Activated gamma-delta T cell treated with anti-CD3 and anti-CD28 coated beads, Interleukin-2, amount 50 U/mL, for 16 hours (primary cell): ENCODE measurements around the gene ORAI3.
A peak's percentile ranks its signal among the peaks of the same experiment; 100 is the strongest.

Experiments
- DNase-seq: peaks from one replicate; pipeline ENCODE4 v3.0.0-alpha.2; 2020; ENCODE audit warnings: low read depth

Gene ORAI3

DNA sequence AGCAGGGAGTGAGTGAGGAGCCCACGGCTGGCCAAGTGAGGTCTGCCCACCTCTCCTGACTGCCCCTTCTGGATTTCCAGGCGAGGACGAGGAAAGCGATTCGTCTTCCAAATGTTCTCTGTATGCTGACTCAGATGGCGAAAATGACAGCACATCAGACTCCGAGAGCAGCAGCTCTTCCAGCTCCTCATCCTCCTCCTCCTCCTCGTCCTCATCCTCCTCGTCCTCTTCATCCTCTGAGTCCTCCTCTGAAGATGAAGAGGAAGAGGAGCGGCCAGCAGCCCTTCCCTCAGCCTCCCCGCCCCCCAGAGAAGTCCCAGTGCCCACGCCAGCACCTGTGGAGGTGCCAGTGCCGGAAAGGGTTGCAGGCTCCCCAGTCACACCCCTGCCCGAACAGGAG lies 22.4 kb downstream of the ORAI3 start:
- no peak for DNase-seq

GRCh38 chr16:30972872-30973271 lies 24.0 kb downstream of the ORAI3 start:
- no peak for DNase-seq

GRCh38 chr16:30974348-30974747 lies 25.5 kb downstream of the ORAI3 start:
- no peak for DNase-seq

GRCh38 chr16:30976486-30976885 lies 27.6 kb downstream of the ORAI3 start:
- DNase-seq, result no peak

DNA sequence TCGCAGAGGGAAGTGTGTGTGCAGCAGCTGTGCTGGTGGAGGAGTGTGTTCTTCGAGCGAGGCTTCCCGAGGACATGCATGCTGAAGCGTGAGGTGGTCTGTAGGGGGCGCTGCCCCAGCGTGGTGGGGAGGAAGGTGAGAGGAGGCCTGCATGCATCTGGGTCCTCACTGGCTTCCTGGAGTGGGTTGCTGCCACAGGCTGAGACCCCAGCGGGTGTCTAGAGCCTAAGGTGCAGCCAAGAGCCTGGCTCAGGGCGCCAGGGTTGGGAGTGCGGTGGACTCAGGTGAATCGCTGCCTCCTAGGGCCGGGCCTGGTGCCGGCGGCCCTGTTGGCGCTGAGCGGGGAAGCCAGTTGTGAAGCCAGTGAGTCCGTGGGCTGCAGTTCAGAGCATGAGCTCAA lies 28.6 kb downstream of the ORAI3 start:
- no peak for DNase-seq

DNA sequence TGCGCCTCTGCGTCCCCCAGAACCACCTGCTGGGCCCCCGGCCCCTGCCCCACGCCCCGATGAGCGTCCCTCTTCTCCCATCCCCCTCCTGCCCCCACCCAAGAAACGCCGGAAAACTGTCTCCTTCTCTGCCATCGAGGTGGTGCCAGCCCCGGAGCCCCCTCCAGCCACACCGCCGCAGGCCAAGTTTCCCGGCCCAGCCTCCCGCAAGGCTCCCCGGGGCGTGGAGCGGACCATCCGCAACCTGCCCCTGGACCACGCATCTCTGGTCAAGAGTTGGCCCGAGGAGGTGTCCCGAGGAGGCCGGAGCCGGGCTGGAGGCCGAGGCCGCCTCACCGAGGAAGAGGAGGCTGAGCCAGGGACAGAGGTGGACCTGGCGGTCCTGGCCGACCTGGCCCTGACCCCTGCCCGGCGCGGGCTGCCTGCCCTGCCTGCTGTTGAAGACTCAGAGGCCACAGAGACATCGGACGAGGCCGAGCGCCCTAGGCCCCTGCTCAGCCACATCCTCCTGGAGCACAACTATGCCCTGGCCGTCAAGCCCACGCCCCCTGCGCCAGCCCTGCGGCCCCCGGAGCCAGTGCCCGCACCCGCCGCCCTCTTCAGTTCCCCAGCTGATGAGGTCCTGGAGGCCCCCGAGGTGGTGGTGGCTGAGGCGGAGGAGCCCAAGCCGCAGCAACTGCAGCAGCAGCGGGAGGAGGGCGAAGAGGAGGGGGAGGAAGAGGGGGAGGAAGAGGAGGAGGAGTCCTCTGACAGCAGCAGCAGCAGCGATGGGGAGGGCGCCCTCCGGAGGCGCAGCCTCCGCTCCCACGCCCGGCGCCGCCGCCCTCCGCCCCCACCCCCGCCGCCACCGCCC lies 30.5 kb downstream of the ORAI3 start:
- DNase-seq, result no peak

DNA sequence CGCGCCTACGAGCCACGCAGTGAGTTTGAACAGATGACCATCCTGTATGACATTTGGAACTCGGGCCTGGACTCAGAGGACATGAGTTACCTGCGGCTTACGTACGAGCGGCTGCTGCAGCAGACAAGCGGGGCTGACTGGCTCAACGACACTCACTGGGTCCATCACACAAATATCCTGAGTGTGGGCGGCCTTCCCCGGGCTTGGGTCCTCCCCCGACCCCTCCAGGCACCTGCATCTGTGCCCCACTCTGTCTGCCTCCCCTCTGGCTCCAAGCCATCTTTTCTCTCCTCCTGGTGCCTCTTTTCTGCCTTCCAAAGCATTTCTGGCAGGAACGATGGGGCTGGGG lies 31.1 kb downstream of the ORAI3 start:
- no peak for DNase-seq

DNA sequence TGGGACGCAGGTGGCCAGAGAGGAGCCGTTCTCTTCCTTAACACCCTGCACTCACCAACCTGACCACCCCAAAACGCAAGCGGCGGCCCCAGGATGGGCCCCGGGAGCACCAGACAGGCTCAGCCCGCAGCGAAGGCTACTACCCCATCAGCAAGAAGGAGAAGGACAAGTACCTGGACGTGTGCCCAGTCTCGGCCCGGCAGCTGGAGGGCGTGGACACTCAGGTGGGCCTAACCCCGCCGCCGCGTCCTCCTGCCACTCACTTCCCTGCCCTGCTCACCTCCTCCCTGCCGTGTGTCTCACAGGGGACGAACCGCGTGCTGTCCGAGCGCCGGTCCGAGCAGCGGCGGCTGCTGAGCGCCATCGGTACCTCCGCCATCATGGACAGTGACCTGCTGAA lies 31.6 kb downstream of the ORAI3 start:
- no peak for DNase-seq

DNA sequence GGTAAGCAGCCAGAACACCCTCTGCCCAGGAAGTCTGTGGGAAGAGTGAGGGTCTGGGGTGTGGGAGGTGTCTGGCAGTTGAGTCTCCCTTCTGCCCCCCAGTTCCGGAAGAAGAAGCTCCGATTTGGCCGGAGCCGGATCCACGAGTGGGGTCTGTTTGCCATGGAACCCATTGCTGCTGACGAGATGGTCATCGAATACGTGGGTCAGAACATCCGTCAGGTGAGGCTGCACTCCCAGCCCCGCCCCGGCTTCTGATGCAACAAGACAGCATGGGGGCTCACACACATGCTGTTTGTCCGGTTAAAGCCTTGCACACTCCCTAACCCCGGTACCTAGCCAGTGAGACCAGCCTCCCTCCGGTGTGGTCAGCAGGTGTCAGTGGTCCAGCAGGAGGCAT lies 32.1 kb downstream of the ORAI3 start:
- DNase-seq, result no peak

DNA sequence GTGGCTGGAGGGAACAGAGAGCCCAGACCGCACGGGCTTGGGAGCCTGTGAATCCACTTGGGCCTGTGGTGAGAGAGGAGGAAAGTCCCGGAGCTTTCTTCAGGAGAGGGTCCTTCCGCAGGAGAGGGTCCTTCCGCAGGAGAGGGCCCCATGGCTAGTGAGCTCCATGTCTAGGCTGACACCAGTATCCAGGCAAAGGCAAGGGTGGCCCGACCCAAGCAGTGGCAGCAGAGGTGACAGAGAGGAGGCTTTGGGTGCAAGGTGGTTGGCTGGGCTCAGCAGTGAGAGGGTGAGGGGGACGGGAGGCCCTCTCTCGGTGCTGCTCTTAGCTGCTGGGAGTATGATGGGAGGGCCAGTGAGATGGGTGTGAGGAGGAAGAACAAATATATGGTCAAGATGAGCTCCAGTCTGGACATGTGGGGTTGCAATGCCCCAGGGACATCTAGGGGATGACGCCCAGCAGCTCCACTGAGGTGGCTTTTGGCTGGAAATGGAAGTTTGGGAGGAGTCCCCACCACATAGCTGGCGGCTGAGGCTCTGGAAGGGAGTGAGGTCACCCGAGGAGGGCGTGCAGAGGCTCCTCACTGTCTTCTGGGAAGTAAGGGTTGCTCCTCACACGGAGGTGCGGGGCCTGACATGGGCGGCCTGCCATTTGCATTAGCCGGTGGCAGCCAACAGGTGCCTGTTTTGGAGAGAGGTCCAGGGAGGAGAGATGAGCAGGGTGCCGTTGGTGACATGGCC lies 33.9 kb downstream of the ORAI3 start:
- DNase-seq, result no peak

GRCh38 chr16:30983289-30983889 lies 34.5 kb downstream of the ORAI3 start:
- no peak for DNase-seq

- DNase-seq, result no peak
These were observed 35.2 kb downstream of the ORAI3 start for GRCh38 chr16:30983898-30984610.

DNA sequence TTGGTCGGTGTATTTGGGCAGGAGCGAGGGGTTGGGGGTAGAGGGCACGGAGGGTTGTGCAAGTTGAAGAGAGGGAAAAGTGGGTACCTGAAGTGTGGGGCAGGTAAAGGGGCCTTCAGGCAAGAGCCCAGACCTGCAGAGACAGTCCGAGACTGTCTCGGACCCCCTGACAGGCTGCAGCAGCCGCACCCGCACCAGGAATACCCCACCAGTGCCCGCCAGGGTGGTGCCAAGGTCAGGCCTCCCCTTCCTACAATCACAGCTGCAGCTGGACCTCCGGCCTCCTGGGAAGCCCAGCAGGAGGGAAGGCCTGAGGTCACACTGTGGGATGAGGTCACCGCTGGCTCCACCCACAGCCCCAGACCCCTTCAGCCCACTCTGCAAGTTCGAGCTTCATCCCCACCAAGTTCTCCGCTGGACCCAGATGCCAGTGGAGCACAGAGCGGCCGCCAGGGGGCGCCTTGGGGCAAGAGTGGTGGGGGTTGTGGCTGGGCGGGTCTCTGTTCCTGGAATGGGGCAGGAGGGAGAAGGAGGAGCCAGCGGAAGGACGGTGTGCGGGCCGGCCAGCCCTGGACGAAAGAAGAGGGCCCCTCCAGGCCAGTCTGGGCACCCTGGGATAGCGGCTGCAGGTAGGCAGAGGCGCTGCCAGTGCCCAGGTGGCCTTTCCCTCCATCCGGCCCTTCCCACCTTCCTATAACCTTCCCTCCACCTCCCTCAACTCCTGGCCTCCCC lies 36.0 kb downstream of the ORAI3 start, which contains the start of gene HSD3B7:
TSS of gene HSD3B7 (plus strand) at position 539 of the 732 bp plus-strand sequence. CDS start 452 bp downstream, outside the sequence.
- peak; percentile 75 for DNase-seq

GRCh38 chr16:30985401-30986128 lies 36.7 kb downstream of the ORAI3 start:
- no peak for DNase-seq

- DNase-seq, result no peak
These were observed 37.5 kb downstream of the ORAI3 start for GRCh38 chr16:30986129-30986991.

- DNase-seq, result no peak
These were observed 38.8 kb downstream of the ORAI3 start for GRCh38 chr16:30987581-30988190.

DNA sequence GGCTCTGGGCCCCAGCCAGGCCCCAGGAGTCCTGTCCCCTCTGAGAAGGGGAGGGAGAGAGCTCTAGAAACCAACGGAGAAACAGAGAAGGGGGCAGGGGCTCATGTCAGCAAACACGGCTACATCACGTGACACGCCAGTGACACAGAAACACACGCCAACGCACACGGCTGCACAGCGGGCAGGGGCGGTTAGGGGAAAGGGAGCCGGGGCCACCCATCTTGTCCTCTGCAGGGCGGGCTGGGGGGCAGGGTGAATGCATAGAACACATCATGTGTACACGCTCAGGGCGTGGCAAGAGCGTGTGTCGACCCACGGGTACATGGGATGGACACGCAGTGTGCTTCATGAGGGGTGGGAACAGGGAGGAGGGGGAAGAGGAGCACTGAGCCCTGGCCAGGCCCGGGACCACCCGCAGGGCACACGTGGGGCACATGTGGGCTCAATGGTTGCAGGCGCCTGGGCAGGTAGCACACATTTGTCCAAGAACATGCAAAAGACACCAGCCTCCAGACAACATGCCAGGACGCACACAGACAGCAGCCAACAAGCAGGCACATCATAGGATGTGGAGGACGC lies 40.7 kb downstream of the ORAI3 start:
- DNase-seq, result no peak

DNA sequence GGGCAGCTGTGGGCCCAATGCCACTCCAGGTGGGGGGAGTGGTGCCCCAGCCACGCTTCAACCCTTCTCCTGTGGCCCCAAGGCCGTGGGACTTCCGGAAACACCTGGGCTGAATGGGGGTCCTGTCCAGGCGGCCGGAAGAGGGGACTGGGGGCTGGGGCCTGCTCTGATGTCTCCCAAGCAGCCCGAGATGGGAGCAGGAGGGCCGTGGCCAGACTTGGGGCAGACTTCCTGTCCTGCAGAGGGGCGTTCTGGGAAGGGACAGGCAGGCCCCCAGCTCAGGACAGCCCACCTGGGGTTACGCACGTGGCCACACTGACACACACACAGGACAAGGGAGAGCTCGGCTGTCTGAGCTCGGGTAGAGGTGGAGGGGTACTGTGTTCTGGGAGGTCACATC lies 41.2 kb downstream of the ORAI3 start:
- no peak for DNase-seq

GRCh38 chr16:30991052-30991451 lies 42.2 kb downstream of the ORAI3 start:
- DNase-seq, result no peak
